Effector memory CD4-positive, alpha-beta T cell (primary cell): ENCODE data around the gene TTC23.

Experiments used
- DNase-seq, 3 donors: peaks; one replicate each; pipeline ENCODE4 v3.0.0-alpha.2; 2020
- H3K27ac ChIP-seq: 2 replicates; pipeline ENCODE4 v1.7.0; 2013; ENCODE audit warnings: mild to moderate bottlenecking, low read length, moderate library complexity; ENCODE audit not compliant: insufficient read depth, poor library complexity, severe bottlenecking
- H3K27me3 ChIP-seq: replicated peaks from 2 replicates; pipeline ENCODE4 v1.7.0; 2013; ENCODE audit warnings: mild to moderate bottlenecking, low read length; ENCODE audit not compliant: insufficient read depth, control insufficient read depth, poor library complexity, severe bottlenecking
- H3K36me3 ChIP-seq: 2 replicates; pipeline ENCODE4 v1.7.0; 2013; ENCODE audit warnings: mild to moderate bottlenecking, low read length, moderate library complexity; ENCODE audit not compliant: control insufficient read depth, insufficient read depth
- H3K4me1 ChIP-seq: 2 replicates; pipeline ENCODE4 v1.7.0; 2013; ENCODE audit warnings: low read length, mild to moderate bottlenecking; ENCODE audit not compliant: control insufficient read depth, insufficient read depth, poor library complexity, severe bottlenecking
- H3K4me3 ChIP-seq: 2 replicates; pipeline ENCODE4 v1.7.0; 2013; ENCODE audit warnings: low read length, low read depth, mild to moderate bottlenecking; ENCODE audit not compliant: insufficient read depth, poor library complexity, severe bottlenecking
- H3K9me3 ChIP-seq: 2 replicates; pipeline ENCODE4 v1.7.0; 2013; ENCODE audit warnings: mild to moderate bottlenecking, low read length, moderate library complexity; ENCODE audit not compliant: control insufficient read depth

Gene TTC23

GRCh38 chr15:99125061-99125891 is 124.1 kb downstream of the TTC23 start:
- H3K36me3 ChIP-seq = no peaks in the 10 kb centered on the region
- no peaks in the 10 kb centered on the region for H3K4me1 ChIP-seq
- H3K4me3 ChIP-seq = no peak overlapping the region
- H3K27ac ChIP-seq = no peak overlapping the region
- no peak for DNase-seq
- H3K9me3 ChIP-seq = no peaks in the 10 kb centered on the region
- no peaks in the 10 kb centered on the region for H3K27me3 ChIP-seq

GRCh38 chr15:99124641-99125040 is 124.7 kb downstream of the TTC23 start:
- H3K4me1 ChIP-seq = no peaks in the 10 kb centered on the region
- no peaks in the 10 kb centered on the region for H3K36me3 ChIP-seq
- no peaks in the 10 kb centered on the region for H3K9me3 ChIP-seq
- H3K4me3 ChIP-seq = no peak overlapping the region
- no peak overlapping the region for H3K27ac ChIP-seq
- no peak for DNase-seq
- no peaks in the 10 kb centered on the region for H3K27me3 ChIP-seq

GRCh38 chr15:99123713-99124451 is 125.5 kb downstream of the TTC23 start:
- DNase-seq = no peak
- H3K9me3 ChIP-seq = no peaks in the 10 kb centered on the region

GRCh38 chr15:99122831-99123712 is 126.3 kb downstream of the TTC23 start:
- Histone ChIP-seq H3K27me3 (no peaks in the 10 kb centered on the region), H3K4me1 (no peaks in the 10 kb centered on the region), H3K9me3 (no peaks in the 10 kb centered on the region), H3K36me3 (no peaks in the 10 kb centered on the region), H3K4me3 (no peak overlapping the region), H3K27ac (no peak overlapping the region)
- DNase-seq = no peak

More at GRCh38 chr15:99123713-99124451, 125.5 kb downstream of the TTC23 start:
- no peaks in the 10 kb centered on the region for H3K4me1 ChIP-seq
- no peak overlapping the region for H3K27ac ChIP-seq
- no peaks in the 10 kb centered on the region for H3K27me3 ChIP-seq
- H3K4me3 ChIP-seq = no peak overlapping the region
- H3K36me3 ChIP-seq = no peaks in the 10 kb centered on the region

GRCh38 chr15:99121691-99122410 is 127.5 kb downstream of the TTC23 start:
- no peaks in the 10 kb centered on the region for H3K36me3 ChIP-seq
- DNase-seq = no peak
- H3K4me1 ChIP-seq = no peaks in the 10 kb centered on the region
- H3K4me3 ChIP-seq = no peak overlapping the region
- H3K9me3 ChIP-seq = no peaks in the 10 kb centered on the region
- H3K27me3 ChIP-seq = no peaks in the 10 kb centered on the region
- no peak overlapping the region for H3K27ac ChIP-seq

- no peaks in the 10 kb centered on the region for H3K4me1 ChIP-seq
- H3K4me3 ChIP-seq = no peak overlapping the region
- H3K36me3 ChIP-seq = no peaks in the 10 kb centered on the region
- H3K27ac ChIP-seq = no peak overlapping the region
- no peaks in the 10 kb centered on the region for H3K27me3 ChIP-seq
- H3K9me3 ChIP-seq = no peaks in the 10 kb centered on the region
- DNase-seq = no peak
Measured at GRCh38 chr15:99121207-99121606, 128.2 kb downstream of the TTC23 start.

- no peaks in the 10 kb centered on the region for H3K9me3 ChIP-seq
Measured at GRCh38 chr15:99120050-99120777, 129.2 kb downstream of the TTC23 start.

GRCh38 chr15:99118801-99119546 is 130.4 kb downstream of the TTC23 start:
- no peak overlapping the region for H3K27ac ChIP-seq
- H3K4me1 ChIP-seq = no peaks in the 10 kb centered on the region
- no peaks in the 10 kb centered on the region for H3K36me3 ChIP-seq
- no peaks in the 10 kb centered on the region for H3K27me3 ChIP-seq
- no peak overlapping the region for H3K4me3 ChIP-seq
- no peak for DNase-seq
- no peaks in the 10 kb centered on the region for H3K9me3 ChIP-seq

More at GRCh38 chr15:99120050-99120777, 129.2 kb downstream of the TTC23 start:
- Histone ChIP-seq H3K27ac (no peak overlapping the region), H3K27me3 (no peaks in the 10 kb centered on the region), H3K4me1 (no peaks in the 10 kb centered on the region), H3K36me3 (no peaks in the 10 kb centered on the region), H3K4me3 (no peak overlapping the region)
- DNase-seq = no peak
